ENCODE measurements around the gene GRIK4.

DNA sequence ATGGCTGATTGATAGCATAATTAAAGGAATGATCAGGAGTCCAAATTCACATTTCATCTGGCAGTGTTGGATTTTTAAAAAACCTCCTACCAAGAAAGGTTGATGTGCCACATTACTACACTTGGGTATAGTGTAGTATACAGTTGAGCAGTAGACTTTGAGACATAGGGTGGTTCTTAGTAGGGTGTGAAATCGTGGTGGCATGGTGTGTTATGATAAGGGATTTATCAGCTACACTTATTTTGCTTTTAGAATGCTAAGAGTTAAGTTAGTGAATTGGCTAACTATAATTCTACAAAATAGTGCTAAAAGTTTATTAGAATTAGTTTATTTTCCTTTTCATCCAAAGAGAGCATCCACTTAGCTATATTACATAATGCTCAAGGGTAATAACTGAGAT lies 525.5 kb downstream of the GRIK4 start:
- TF ChIP-seq CTCF (conservative IDR thresholded peaks at IDR 0.05; ENCODE audit: low read length) (no peak), EZH2phosphoT487 (IDR thresholded peaks at IDR 0.05; ENCODE audit: borderline replicate concordance) (no peak)
